ENCODE data around the gene FZR1.

GRCh38 chr19:3513229-3514140 lies 7.4 kb downstream of the FZR1 start:
- TF ChIP-seq CTCF (IDR thresholded peaks at IDR 0.05; ENCODE audit: insufficient read depth, low read length, poor library complexity, severe bottlenecking): no peak
- TF ChIP-seq EZH2phosphoT487 (conservative IDR thresholded peaks at IDR 0.05; ENCODE audit: low read length): no peak
